Fibroblast of the aortic adventitia (primary cell): ENCODE data around the gene CUEDC2. TPM values are rescaled to one million over a fixed set of nuclear protein-coding genes. Genes with fewer than 3 reads are reported as not detected.

Experiments used
- DNase-seq: peaks from one replicate; pipeline ENCODE4 v3.0.0-alpha.2; 2010; ENCODE audit warnings: low read depth
- H3K4me3 ChIP-seq: 2 replicates; pipeline ENCODE4 v1.5.1; 2011; ENCODE audit warnings: low read depth, mild to moderate bottlenecking, control low read depth, low read length, moderate library complexity
- CTCF ChIP-seq: IDR thresholded peaks from 2 replicates; pipeline ENCODE4 v1.5.1; 2011; ENCODE audit warnings: mild to moderate bottlenecking, low read length, control low read depth, inconsistent platforms; ENCODE audit not compliant: insufficient read depth
- total RNA-seq: library from RNA; depleted of rRNA; stranded (reverse); fragments of >200 nt; gene quantifications from 2 replicates; pipeline ENCODE4 v1.2.3, GENCODE V29; 2012; ENCODE audit warnings: low replicate concordance

CUEDC2 gene
- total RNA-seq, 1 donor: 40.9 TPM

- H3K4me3 ChIP-seq: no peak overlapping the region
- no peak for TF ChIP-seq CTCF
- DNase-seq: no peak
These were observed 20.8 kb downstream of the CUEDC2 start for GRCh38 chr10:102411341-102412255.

GRCh38 chr10:102410429-102411073 is 21.8 kb downstream of the CUEDC2 start:
- no peak for TF ChIP-seq CTCF
- H3K4me3 ChIP-seq: peak overlapping the region; percentile 28
- no peak for DNase-seq

- DNase-seq: no peak
- H3K4me3 ChIP-seq: peak overlapping the region; percentile 25
- TF ChIP-seq CTCF: no peak
These were observed 22.6 kb downstream of the CUEDC2 start for GRCh38 chr10:102409604-102410428.

GRCh38 chr10:102408728-102409603 is 23.4 kb downstream of the CUEDC2 start:
- peak overlapping the region; percentile 47 for H3K4me3 ChIP-seq
- DNase-seq: no peak
- TF ChIP-seq CTCF: no peak

GRCh38 chr10:102408131-102408727 is 24.1 kb downstream of the CUEDC2 start:
- TF ChIP-seq CTCF: no peak
- peak overlapping the region; percentile 47 for H3K4me3 ChIP-seq
- DNase-seq: no peak
